IMR-90 (cell line): ENCODE data around the gene CENPU.

ENCODE experiments used
- BHLHE40 ChIP-seq: fragments of 150-350 bp; IDR thresholded peaks from 2 replicates; pipeline ENCODE4 v1.6.1; 2016; ENCODE audit warnings: mild to moderate bottlenecking, low read depth, low read length
- FOS ChIP-seq: fragments of 150-350 bp; IDR thresholded peaks from 2 replicates; pipeline ENCODE4 v1.6.1; 2016; ENCODE audit warnings: low read depth, low read length
- MAFK ChIP-seq: IDR thresholded peaks from 2 replicates; pipeline ENCODE4 v1.6.1; 2012; ENCODE audit warnings: low read depth, low read length, improper control_type of control experiment
- MAZ ChIP-seq: IDR thresholded peaks from 2 replicates; pipeline ENCODE4 v1.6.1; 2012; ENCODE audit warnings: low read depth, mild to moderate bottlenecking, low read length, improper control_type of control experiment, moderate library complexity, borderline replicate concordance
- NFE2L2 ChIP-seq: fragments of 150-350 bp; IDR thresholded peaks from 2 replicates; pipeline ENCODE4 v1.6.1; 2016; ENCODE audit warnings: low read depth, mild to moderate bottlenecking, low read length
- POLR2A ChIP-seq: IDR thresholded peaks from 2 replicates; pipeline ENCODE4 v1.6.1; 2012; ENCODE audit warnings: mild to moderate bottlenecking, low read depth, low read length
- RAD21 ChIP-seq: IDR thresholded peaks from 2 replicates; pipeline ENCODE4 v1.6.1; 2012; ENCODE audit warnings: low read length, improper control_type of control experiment
- RCOR1 ChIP-seq: IDR thresholded peaks from 2 replicates; pipeline ENCODE4 v1.6.1; 2012; ENCODE audit warnings: mild to moderate bottlenecking, low read length, improper control_type of control experiment; ENCODE audit not compliant: insufficient replicate concordance
- SMC3 ChIP-seq: fragments of 150-350 bp; IDR thresholded peaks from 2 replicates; pipeline ENCODE4 v1.6.1; 2016; ENCODE audit warnings: low read depth, mild to moderate bottlenecking, antibody characterized with exemption, low read length, moderate library complexity
- TF ChIP-seq, protein P1 (sequence below): conservative IDR thresholded peaks from 2 replicates; pipeline ENCODE4 v1.5.1; 2012; ENCODE audit warnings: mild to moderate bottlenecking, low read depth, low read length, improper control_type of control experiment
- TF ChIP-seq, protein P2 (sequence below): fragments of 150-350 bp; IDR thresholded peaks from 2 replicates; pipeline ENCODE4 v1.6.1; 2017; ENCODE audit warnings: mild to moderate bottlenecking, antibody characterized with exemption, low read length, low read depth
- TF ChIP-seq, protein P3 (sequence below): fragments of 150-350 bp; IDR thresholded peaks from 2 replicates; pipeline ENCODE4 v1.6.1; 2016; ENCODE audit warnings: low read depth, mild to moderate bottlenecking, low read length, moderate library complexity, borderline replicate concordance

DNA sequence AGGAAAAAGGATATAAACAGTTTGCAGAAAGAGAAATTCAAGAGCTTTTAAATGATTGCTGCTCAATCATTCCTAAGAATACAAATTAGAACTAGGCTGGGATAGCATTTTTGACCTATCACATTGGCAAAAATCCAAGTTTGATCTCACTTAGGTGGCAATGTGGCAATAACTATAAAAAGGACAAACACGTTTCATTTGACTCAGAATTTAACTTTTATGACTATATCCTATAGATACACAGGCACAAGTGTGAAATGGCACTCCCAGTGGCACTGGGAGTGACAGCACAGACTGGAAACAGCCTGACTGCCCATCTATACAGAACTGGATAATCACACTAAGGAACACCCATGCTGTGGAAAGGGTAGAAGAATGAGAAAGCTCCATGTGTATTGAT is 11.1 kb downstream of the CENPU start:
- TF ChIP-seq, protein P1, sequence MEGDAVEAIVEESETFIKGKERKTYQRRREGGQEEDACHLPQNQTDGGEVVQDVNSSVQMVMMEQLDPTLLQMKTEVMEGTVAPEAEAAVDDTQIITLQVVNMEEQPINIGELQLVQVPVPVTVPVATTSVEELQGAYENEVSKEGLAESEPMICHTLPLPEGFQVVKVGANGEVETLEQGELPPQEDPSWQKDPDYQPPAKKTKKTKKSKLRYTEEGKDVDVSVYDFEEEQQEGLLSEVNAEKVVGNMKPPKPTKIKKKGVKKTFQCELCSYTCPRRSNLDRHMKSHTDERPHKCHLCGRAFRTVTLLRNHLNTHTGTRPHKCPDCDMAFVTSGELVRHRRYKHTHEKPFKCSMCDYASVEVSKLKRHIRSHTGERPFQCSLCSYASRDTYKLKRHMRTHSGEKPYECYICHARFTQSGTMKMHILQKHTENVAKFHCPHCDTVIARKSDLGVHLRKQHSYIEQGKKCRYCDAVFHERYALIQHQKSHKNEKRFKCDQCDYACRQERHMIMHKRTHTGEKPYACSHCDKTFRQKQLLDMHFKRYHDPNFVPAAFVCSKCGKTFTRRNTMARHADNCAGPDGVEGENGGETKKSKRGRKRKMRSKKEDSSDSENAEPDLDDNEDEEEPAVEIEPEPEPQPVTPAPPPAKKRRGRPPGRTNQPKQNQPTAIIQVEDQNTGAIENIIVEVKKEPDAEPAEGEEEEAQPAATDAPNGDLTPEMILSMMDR, result no peak
- TF ChIP-seq POLR2A (no peak), SMC3 (no peak), MAFK (no peak), RCOR1 (no peak), MAZ (no peak), FOS (no peak), BHLHE40 (no peak), RAD21 (no peak), NFE2L2 (no peak)
- TF ChIP-seq, protein P2, sequence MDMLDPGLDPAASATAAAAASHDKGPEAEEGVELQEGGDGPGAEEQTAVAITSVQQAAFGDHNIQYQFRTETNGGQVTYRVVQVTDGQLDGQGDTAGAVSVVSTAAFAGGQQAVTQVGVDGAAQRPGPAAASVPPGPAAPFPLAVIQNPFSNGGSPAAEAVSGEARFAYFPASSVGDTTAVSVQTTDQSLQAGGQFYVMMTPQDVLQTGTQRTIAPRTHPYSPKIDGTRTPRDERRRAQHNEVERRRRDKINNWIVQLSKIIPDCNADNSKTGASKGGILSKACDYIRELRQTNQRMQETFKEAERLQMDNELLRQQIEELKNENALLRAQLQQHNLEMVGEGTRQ, result no peak
- TF ChIP-seq, protein P3, sequence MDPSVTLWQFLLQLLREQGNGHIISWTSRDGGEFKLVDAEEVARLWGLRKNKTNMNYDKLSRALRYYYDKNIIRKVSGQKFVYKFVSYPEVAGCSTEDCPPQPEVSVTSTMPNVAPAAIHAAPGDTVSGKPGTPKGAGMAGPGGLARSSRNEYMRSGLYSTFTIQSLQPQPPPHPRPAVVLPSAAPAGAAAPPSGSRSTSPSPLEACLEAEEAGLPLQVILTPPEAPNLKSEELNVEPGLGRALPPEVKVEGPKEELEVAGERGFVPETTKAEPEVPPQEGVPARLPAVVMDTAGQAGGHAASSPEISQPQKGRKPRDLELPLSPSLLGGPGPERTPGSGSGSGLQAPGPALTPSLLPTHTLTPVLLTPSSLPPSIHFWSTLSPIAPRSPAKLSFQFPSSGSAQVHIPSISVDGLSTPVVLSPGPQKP, result no peak
